Mammary epithelial cell (primary cell): ENCODE results near the gene FXYD6.

Source experiments
- EZH2 ChIP-seq: IDR thresholded peaks from 2 replicates; pipeline ENCODE4 v1.6.1; 2012; ENCODE audit warnings: low read length, inconsistent platforms, borderline replicate concordance
- TF ChIP-seq, protein P1 (sequence below), 2 donors: IDR thresholded peaks in 1 of 2; conservative IDR thresholded peaks in 1 of 2; 2 replicates each; pipeline ENCODE4 v1.5.1; 2011 to 2012; ENCODE audit warnings: inconsistent platforms in 2 of 2, low read length in 2 of 2, mild to moderate bottlenecking in 2 of 2, control low read depth in 1 of 2, low read depth in 1 of 2; ENCODE audit not compliant: insufficient read depth in 1 of 2; ENCODE audit errors: extremely low read depth in 1 of 2

DNA sequence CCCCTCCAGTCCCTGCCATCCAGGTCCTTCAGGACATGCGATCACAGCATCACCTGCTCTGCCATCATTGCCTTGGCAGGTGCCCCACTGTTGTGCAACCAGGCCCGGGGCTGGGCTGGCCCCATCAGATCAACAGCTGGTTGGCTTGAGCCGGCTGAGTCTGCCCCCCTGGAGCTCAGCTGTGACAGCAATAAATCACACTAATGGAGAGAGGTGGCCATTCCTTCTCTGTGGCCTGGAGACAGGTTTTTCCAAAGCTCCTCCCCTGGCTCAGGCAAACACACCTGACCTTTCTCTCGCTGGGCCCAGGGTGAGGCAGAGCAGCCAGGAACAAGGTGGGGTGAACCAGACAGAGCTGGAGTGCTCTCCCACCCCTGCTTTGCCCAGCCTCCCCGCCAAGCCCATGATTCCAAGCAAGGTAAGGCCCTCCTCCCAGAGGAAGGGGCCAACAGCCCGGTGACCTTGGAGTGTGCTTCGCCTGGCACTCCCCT, 43.0 kb downstream of the FXYD6 start:
- TF ChIP-seq, protein P1, sequence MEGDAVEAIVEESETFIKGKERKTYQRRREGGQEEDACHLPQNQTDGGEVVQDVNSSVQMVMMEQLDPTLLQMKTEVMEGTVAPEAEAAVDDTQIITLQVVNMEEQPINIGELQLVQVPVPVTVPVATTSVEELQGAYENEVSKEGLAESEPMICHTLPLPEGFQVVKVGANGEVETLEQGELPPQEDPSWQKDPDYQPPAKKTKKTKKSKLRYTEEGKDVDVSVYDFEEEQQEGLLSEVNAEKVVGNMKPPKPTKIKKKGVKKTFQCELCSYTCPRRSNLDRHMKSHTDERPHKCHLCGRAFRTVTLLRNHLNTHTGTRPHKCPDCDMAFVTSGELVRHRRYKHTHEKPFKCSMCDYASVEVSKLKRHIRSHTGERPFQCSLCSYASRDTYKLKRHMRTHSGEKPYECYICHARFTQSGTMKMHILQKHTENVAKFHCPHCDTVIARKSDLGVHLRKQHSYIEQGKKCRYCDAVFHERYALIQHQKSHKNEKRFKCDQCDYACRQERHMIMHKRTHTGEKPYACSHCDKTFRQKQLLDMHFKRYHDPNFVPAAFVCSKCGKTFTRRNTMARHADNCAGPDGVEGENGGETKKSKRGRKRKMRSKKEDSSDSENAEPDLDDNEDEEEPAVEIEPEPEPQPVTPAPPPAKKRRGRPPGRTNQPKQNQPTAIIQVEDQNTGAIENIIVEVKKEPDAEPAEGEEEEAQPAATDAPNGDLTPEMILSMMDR (conservative IDR thresholded peaks at IDR 0.05 in 1 of 2, IDR thresholded peaks at IDR 0.05 in 1 of 2; ENCODE audit: extremely low read depth in 1 of 2, insufficient read depth in 1 of 2, low read depth in 1 of 2, low read length in 2 of 2), result no peak
- TF ChIP-seq EZH2, result no peak
